CD4-positive, alpha-beta T cell treated with Interleukin-4 for 1 hour (primary cell): ENCODE results near the gene ABHD17B.
A peak's percentile ranks its signal among the peaks of the same experiment; 100 is the strongest.
"Not testable (repeated sequence)": the region's sequence is repeated elsewhere in the genome, so short reads cannot be mapped to it uniquely, and the experiment has no call there.

ENCODE experiments used
- DNase-seq, 2 donors: peaks; one replicate each; pipeline ENCODE4 v3.0.0-alpha.2; 2020 to 2022

The ABHD17B gene

DNA sequence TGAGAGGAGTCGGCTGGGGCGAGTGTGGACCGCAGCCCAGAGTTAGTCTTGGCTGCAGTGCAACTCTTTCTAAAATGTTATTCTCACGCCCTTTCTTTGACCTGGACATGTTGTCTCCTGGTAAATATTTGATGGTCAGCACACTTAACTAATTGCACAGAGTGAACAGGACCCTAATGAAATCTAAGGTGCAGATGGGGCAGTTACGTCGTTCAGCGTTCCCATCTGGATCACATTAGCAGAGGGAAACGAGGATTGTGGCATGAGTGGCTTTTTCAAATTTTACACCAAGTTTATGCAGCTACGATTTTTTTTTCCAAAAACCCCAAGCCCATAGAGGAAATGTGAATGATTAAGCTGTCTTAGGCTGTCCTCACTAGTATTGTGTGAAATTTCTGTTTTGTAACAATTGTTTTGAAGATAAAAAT is 929 bp upstream of the ABHD17B start:
- no peak for DNase-seq

- no peak for DNase-seq
Observed at GRCh38 chr9:71910650-71911060, 338 bp downstream of the ABHD17B start.

DNA sequence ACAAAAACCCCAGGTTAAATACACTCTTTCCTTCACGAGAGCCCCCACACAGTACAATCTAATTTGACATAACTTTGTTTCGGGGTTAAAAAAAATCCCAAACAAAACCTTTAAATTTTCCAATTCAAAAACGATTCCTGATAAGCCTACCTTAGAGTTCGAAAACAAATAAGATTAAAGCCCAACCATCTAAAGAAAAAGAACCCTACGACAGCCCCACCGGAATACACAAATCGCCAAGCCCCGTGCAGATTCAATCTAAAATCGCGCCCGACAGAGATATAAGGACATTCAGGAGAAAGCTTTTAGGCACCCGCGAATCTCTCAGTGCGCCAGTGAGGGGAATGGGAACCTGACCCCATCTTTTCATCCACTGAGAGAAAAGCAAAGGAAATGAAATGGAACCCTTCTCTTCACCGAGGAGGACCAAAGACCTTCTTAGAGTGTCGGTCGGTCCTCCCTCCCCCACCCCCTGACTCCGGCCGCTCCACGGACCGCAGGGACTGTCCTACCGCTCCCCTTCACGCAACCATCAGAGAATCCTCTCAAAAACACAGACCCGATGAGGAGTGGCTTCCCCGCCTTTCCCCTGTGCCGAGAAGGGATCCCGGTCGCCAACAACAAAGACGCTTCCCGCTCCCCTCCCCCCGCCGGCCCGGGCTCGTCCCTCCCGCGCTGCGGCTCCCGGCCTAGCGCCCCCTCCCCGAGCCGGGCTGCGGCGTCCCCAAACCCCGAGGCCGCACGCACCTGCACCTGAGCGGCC is 925 bp downstream of the ABHD17B start:
- DNase-seq: peak in 1 of 2 donors; percentile 25

DNA sequence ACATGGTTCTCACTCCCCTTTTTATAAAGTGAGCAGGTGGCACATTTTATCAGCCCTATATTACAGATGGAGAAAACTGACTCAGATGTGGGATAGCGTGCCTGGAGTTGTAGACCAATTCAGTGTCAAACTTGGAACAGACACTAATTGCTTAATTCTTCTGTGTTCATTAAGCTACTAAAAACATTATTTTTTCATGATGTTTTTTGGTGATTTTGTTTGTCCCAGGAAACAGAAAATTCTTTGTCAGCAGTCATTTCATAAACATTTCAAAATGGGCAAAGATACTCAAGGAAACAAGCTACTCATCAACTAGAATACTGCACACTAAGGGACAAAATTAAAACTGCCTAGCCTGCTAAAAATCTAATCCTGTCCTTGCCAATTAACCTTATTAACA is 2.2 kb downstream of the ABHD17B start:
- DNase-seq: no peak

- DNase-seq: no peak
Observed at GRCh38 chr9:71904076-71904475, 6.9 kb downstream of the ABHD17B start.

DNA sequence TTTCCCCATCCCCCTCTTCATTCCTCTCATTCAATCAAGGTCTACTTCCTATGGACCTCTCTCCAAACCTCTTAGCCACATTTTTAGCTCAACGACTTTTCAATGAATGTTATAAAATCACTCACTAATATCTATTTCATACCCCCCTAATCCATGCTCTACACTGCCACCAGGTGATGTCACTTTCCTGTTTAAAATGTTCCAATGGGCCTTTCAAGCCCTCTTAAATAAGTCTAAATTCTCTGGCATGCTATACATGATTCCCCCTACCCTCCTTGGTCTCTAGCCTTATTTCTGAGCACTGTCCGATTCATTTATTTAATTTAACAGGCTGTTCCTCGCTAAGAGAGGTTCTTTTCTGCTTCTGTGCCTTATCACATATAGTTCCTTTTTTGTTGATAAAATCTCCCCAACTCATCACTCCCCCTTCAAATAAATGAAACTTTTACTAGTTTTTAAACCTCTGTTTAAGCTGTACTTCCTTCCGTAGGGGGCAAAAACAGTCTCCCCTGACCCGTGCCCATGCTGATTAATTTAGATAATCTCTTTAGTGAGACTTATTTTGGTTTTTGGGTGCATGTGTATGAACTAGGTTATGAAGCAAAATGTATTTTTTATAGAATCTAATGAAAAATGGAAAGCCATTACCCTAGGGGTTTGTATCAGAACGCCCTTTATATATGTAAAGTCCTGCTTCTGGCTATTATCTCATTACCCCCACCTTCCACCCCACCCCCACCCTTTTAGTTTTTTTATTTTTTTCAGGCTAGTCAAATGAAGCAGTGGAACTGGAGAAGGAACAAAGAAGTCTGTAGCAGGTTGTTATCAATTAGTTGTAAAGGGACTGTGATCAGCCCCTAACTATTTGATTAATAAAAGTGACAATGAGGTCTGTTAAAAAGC is 9.0 kb downstream of the ABHD17B start:
- no peak for DNase-seq

- DNase-seq: not testable (repeated sequence)
Observed at GRCh38 chr9:71898756-71899155, 12.2 kb downstream of the ABHD17B start.

DNA sequence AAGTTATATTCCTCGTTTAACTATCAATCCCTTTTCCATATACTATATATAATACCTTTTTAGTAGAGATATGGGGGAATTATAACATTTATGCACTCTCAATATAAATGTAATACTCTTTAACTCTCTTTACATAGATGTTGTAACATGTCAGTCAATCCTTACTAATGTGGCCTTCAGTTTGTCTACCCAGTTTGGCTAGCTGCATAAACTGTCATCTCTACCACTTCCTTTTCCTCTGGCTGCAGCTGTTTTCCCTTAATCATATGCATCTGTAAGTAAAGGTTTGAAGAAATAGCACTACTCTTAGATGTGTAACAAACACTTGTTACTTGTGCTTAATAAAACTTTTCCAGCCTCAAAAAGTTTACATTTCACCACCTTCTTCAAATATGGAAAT is 13.4 kb downstream of the ABHD17B start:
- peak in 1 of 2 donors; percentile 50 for DNase-seq

DNA sequence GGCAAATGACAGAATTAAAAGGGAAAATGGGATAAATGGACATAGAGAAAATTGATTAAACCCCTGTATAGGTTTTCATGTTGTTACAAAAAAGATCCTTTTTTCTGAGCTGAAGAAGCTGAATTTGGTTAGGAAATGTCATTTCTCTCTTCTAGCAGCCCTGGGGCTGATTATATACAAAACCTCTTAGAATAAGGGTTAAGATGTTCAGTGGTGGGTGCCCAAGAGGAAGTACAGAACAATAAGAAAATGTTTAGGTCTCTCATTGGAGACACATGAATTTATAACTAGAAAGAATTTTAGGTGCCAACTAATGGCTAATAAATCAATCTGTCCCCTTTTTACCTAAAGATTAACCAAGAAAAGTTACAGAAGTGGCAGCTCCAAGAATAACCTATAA is 14.2 kb downstream of the ABHD17B start:
- DNase-seq: no peak

- no peak for DNase-seq
Observed at GRCh38 chr9:71895955-71896354, 15.0 kb downstream of the ABHD17B start.

DNA sequence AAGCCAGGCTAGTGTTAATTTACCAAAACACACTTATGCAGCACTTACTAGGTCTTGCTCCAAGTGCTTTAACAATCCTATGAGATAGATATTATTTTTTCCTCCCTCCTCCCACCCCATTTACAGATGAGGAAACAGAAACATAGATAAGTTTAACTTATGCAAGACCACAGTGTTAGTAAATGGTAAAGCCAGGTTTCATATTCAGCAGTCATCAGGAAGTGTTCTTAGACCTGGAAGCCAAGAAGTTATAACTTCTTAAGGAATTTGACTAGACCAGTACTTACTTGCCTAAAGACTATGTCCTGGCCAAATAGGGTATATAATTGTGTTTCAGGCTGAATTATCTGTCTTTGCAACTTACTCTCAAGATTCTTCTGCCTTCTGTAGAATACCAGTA is 15.9 kb downstream of the ABHD17B start:
- no peak for DNase-seq

GRCh38 chr9:71891557-71892189 is 19.3 kb downstream of the ABHD17B start:
- no peak for DNase-seq

- no peak for DNase-seq
Observed at GRCh38 chr9:71890042-71890679, 20.8 kb downstream of the ABHD17B start.

DNA sequence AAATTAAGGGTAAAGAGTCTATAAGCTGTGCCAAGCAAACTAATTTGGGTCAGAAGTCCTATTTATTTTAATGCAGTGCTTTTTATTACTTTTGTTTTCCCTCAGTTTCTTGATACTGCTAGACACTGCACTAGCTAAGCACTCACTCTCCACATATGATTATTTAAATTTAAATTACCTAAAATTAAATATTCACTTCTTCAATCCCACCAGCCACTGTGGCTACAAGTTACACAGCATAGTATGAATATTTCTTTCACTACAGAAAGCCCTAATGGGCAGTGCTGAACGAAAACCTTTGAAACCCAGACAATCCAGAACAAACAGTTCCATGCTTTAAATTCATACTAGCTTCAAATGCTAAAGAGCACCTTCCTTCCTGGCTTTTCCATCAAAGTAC is 23.6 kb downstream of the ABHD17B start:
- DNase-seq: no peak

GRCh38 chr9:71886541-71886940 is 24.5 kb downstream of the ABHD17B start:
- no peak for DNase-seq

DNA sequence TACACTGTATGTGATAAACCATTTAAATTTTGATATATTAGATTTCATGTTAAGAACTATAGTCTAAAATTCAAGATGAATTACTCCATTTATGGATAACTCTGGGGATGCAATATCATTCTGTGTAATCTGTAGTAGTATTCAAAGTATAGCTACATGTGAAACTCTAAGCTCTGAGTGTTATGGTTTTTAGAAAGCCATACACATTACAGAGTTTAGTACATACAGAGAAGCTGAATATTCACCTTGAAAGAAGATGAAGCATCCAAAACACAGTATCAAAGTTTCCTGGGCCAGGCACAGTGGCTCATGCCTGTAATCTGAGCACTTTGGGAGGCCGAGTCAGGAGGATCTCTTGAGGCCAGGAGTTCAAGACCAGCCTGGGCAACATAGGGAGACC is 25.0 kb downstream of the ABHD17B start:
- no peak for DNase-seq

DNA sequence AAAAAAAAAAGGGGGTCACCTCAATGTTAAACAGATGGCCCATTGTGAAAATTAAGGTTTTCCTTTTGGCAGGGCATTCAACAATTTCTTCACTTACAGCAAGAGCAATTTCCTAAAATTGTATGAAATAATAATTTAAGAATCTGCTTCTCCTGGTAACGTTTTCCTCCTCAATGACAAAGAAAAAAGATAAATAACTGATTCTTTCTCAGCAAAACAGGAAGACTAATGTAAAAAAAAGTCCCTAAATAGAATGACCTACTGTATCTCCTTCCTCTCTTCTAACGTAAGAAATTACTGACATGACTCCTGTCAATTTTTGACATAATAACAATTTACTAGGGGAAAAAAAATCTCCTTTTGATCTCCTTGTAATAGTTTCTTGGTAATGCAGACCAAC is 25.5 kb downstream of the ABHD17B start:
- no peak for DNase-seq

- DNase-seq: no peak
Observed at GRCh38 chr9:71884005-71884404, 27.0 kb downstream of the ABHD17B start.

- no peak for DNase-seq
Observed at GRCh38 chr9:71879644-71880174, 31.3 kb downstream of the ABHD17B start.

DNA sequence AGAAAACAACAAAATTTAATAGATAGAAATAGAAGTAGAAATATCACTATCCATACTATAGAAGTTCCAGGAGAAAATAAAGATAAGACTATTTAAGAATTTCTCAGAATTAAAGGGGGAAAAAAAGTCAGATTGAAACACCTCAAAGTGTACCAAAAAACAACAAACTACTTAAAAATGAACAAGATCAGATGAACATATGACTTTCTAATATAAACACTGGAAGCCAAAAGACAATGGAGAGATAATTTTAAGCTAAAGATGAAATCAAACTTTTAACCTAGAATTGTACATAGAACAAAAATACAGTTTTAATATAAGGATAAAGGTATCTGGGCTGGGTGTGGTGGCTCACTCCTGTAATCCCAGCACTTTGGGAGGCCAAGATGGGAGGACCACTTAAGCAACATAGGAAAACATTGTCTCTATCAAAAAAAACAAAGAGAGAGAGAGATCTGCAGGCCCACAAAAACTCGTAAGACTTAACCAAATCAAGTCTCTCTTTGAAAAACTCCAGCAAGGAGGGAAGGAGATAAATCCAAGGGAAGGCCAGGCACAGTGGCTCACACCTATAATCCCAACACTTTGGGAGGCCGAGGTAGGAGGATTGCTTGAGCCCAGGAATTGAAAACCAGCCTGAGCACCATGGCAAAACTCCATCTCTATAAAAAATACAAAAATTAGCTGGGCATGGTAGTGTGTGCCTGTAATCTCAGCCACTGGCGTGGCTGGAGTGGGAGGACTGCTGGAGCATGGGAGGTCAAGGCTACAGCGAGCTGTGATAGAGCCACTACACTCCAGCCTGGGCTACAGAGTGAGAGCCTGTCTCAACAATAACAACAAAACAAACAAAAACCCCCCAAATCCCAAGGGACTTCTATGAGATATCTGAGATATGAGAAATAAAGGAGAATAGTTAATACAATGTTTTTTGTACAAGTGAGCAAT is 32.4 kb downstream of the ABHD17B start:
- no peak for DNase-seq

DNA sequence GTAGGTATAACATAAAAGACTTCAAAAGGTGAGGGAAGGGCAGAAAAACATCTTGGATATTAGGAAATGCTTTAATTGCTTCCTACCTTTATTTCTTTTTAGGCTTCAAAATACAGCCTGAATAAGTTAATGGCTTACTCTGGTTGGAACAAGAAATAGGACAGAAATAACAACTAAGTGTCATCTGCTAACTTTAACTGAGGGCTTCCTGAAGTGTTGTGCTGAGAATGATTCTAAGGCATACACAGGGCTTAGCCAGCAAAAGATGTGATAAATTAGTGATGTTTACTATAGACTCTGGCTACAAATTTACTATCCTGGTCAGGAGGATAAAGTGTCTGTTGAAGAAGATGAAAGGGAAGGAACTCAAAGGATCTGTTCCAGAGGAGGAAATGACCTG is 34.2 kb downstream of the ABHD17B start:
- no peak for DNase-seq

DNA sequence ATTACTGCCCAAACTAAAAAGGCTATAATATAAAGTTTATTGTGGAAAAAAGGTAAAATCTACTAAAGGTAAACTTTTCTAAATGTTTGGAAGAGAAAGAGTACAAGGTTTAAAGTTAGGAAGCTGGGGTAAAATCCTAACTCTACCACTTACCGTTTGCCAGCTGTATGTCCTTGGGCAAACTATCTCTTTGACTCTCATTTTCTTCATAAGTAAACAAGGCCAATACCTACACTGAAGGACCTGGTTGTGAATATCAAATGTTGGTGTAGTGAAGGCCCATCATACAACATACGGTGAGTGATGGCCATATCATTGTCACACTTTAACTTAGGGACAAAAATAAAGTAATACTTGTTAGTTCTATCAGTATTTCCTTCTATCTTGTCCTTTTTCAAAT is 34.9 kb downstream of the ABHD17B start:
- DNase-seq: no peak
